Rectal smooth muscle tissue (tissue), 1 donor: ENCODE results near the gene SIL1.
"Not testable (repeated sequence)": the region's sequence is repeated elsewhere in the genome, so short reads cannot be mapped to it uniquely, and the experiment has no call there.

Source experiments
- H3K27ac ChIP-seq: one replicate; pipeline ENCODE4 v1.7.0; 2013; ENCODE audit warnings: low read depth, low read length, inconsistent platforms
- H3K27me3 ChIP-seq: one replicate; pipeline ENCODE4 v1.7.0; 2013; ENCODE audit warnings: low read length; ENCODE audit not compliant: control insufficient read depth, insufficient read depth
- H3K36me3 ChIP-seq: one replicate; pipeline ENCODE4 v1.7.0; 2013; ENCODE audit warnings: low read length; ENCODE audit not compliant: control insufficient read depth, insufficient read depth
- H3K4me1 ChIP-seq: one replicate; pipeline ENCODE4 v1.7.0; 2013; ENCODE audit warnings: low read length; ENCODE audit not compliant: control insufficient read depth, insufficient read depth
- H3K4me3 ChIP-seq: one replicate; pipeline ENCODE4 v1.7.0; 2013; ENCODE audit warnings: low read length
- H3K9ac ChIP-seq: one replicate; pipeline ENCODE4 v1.7.0; 2013; ENCODE audit warnings: low read length

SIL1 gene

GRCh38 chr5:139062910-139063663 is 135.1 kb downstream of the SIL1 start:
- no peak overlapping the region for H3K9ac ChIP-seq
- no peak overlapping the region for H3K4me3 ChIP-seq
- H3K36me3 ChIP-seq: no peaks in the 10 kb centered on the region
- no peaks in the 10 kb centered on the region for H3K27me3 ChIP-seq
- no peaks in the 10 kb centered on the region for H3K4me1 ChIP-seq
- H3K27ac ChIP-seq: no peak overlapping the region

GRCh38 chr5:139061856-139062255 is 136.3 kb downstream of the SIL1 start:
- Histone ChIP-seq H3K36me3 (no peaks in the 10 kb centered on the region), H3K27ac (no peak overlapping the region), H3K4me3 (no peak overlapping the region), H3K27me3 (no peaks in the 10 kb centered on the region), H3K4me1 (no peaks in the 10 kb centered on the region), H3K9ac (no peak overlapping the region)

- Histone ChIP-seq H3K27ac (no peak overlapping the region), H3K36me3 (no peaks in the 10 kb centered on the region), H3K4me3 (no peak overlapping the region), H3K27me3 (no peaks in the 10 kb centered on the region), H3K9ac (no peak overlapping the region), H3K4me1 (no peaks in the 10 kb centered on the region)
Measured at GRCh38 chr5:139061274-139061673, 136.9 kb downstream of the SIL1 start.

GRCh38 chr5:139058121-139058520 is 140.0 kb downstream of the SIL1 start:
- no peak overlapping the region for H3K27ac ChIP-seq
- H3K4me3 ChIP-seq: no peak overlapping the region
- H3K27me3 ChIP-seq: no peaks in the 10 kb centered on the region
- no peaks in the 10 kb centered on the region for H3K4me1 ChIP-seq
- H3K36me3 ChIP-seq: no peaks in the 10 kb centered on the region
- H3K9ac ChIP-seq: no peak overlapping the region

- not testable (repeated sequence) for H3K9ac ChIP-seq, H3K27me3 ChIP-seq, H3K4me1 ChIP-seq, H3K27ac ChIP-seq, H3K36me3 ChIP-seq, H3K4me3 ChIP-seq
Measured at GRCh38 chr5:139057045-139057939, 140.9 kb downstream of the SIL1 start.

GRCh38 chr5:139052975-139053374 is 145.2 kb downstream of the SIL1 start:
- no peaks in the 10 kb centered on the region for H3K27me3 ChIP-seq
- no peaks in the 10 kb centered on the region for H3K4me1 ChIP-seq
- H3K9ac ChIP-seq: no peak overlapping the region
- H3K4me3 ChIP-seq: no peak overlapping the region
- no peaks in the 10 kb centered on the region for H3K36me3 ChIP-seq
- no peak overlapping the region for H3K27ac ChIP-seq

GRCh38 chr5:139051392-139051791 is 146.8 kb downstream of the SIL1 start:
- Histone ChIP-seq H3K36me3 (no peaks in the 10 kb centered on the region), H3K9ac (no peak overlapping the region), H3K27ac (no peak overlapping the region), H3K27me3 (no peaks in the 10 kb centered on the region), H3K4me3 (no peak overlapping the region), H3K4me1 (no peaks in the 10 kb centered on the region)

- Histone ChIP-seq H3K4me1 (no peaks in the 10 kb centered on the region), H3K4me3 (no peak overlapping the region), H3K27ac (no peak overlapping the region), H3K36me3 (no peaks in the 10 kb centered on the region), H3K9ac (no peak overlapping the region), H3K27me3 (no peaks in the 10 kb centered on the region)
Measured at GRCh38 chr5:139050432-139050831, 147.7 kb downstream of the SIL1 start.

- H3K27me3 ChIP-seq: no peaks in the 10 kb centered on the region
- no peaks in the 10 kb centered on the region for H3K4me1 ChIP-seq
- H3K9ac ChIP-seq: no peak overlapping the region
- no peak overlapping the region for H3K4me3 ChIP-seq
- H3K27ac ChIP-seq: no peak overlapping the region
- H3K36me3 ChIP-seq: no peaks in the 10 kb centered on the region
Measured at GRCh38 chr5:139049780-139050179, 148.4 kb downstream of the SIL1 start.

GRCh38 chr5:139046551-139046950 is 151.6 kb downstream of the SIL1 start:
- no peak overlapping the region for H3K4me3 ChIP-seq
- no peak overlapping the region for H3K27ac ChIP-seq
- H3K36me3 ChIP-seq: no peaks in the 10 kb centered on the region
- no peaks in the 10 kb centered on the region for H3K27me3 ChIP-seq
- no peaks in the 10 kb centered on the region for H3K4me1 ChIP-seq
- no peak overlapping the region for H3K9ac ChIP-seq

GRCh38 chr5:139043157-139043905 is 154.8 kb downstream of the SIL1 start:
- Histone ChIP-seq H3K27me3 (no peaks in the 10 kb centered on the region), H3K4me1 (no peaks in the 10 kb centered on the region), H3K9ac (no peak overlapping the region), H3K36me3 (no peaks in the 10 kb centered on the region), H3K27ac (no peak overlapping the region), H3K4me3 (no peak overlapping the region)

GRCh38 chr5:139040081-139040480 is 158.1 kb downstream of the SIL1 start:
- Histone ChIP-seq H3K9ac (no peak overlapping the region), H3K4me3 (no peak overlapping the region), H3K4me1 (no peaks in the 10 kb centered on the region), H3K27ac (no peak overlapping the region), H3K27me3 (no peaks in the 10 kb centered on the region), H3K36me3 (no peaks in the 10 kb centered on the region)
